Ishikawa (cell line): ENCODE measurements around the gene CASTOR1.

Experiments
- CEBPB ChIP-seq: IDR thresholded peaks from 2 replicates; pipeline ENCODE4 v1.6.1; 2012
- CREB1 ChIP-seq: IDR thresholded peaks from 2 replicates; pipeline ENCODE4 v1.6.1; 2012; ENCODE audit warnings: low read depth
- EGR1 ChIP-seq: IDR thresholded peaks from 2 replicates; pipeline ENCODE4 v1.6.1; 2012
- EP300 ChIP-seq: IDR thresholded peaks from 2 replicates; pipeline ENCODE4 v1.6.1; 2012; ENCODE audit warnings: borderline replicate concordance
- FOXM1 ChIP-seq: IDR thresholded peaks from 2 replicates; pipeline ENCODE4 v1.6.1; 2012; ENCODE audit warnings: low read depth, borderline replicate concordance
- MAX ChIP-seq: IDR thresholded peaks from 2 replicates; pipeline ENCODE4 v1.6.1; 2012
- RAD21 ChIP-seq: IDR thresholded peaks from 2 replicates; pipeline ENCODE4 v1.6.1; 2012; ENCODE audit warnings: low read depth
- REST ChIP-seq: IDR thresholded peaks from 2 replicates; pipeline ENCODE4 v1.6.1; 2012; ENCODE audit warnings: low read depth, mild to moderate bottlenecking
- TAF1 ChIP-seq: IDR thresholded peaks from 2 replicates; pipeline ENCODE4 v1.6.1; 2012; ENCODE audit warnings: low read depth, mild to moderate bottlenecking
- TCF12 ChIP-seq: IDR thresholded peaks from 2 replicates; pipeline ENCODE4 v1.6.1; 2012; ENCODE audit warnings: low read depth
- USF1 ChIP-seq: IDR thresholded peaks from 2 replicates; pipeline ENCODE4 v1.6.1; 2012
- YY1 ChIP-seq: IDR thresholded peaks from 2 replicates; pipeline ENCODE4 v1.6.1; 2012; ENCODE audit warnings: low read depth
- ZBTB7A ChIP-seq: IDR thresholded peaks from 2 replicates; pipeline ENCODE4 v1.6.1; 2012; ENCODE audit warnings: low read depth

GRCh38 chr22:30245181-30245984 lies 43.9 kb downstream of the CASTOR1 start:
- TF ChIP-seq EGR1 = no peak
- no peak for TF ChIP-seq RAD21
- no peak for TF ChIP-seq USF1
- no peak for TF ChIP-seq EP300
- TF ChIP-seq MAX = no peak
- no peak for TF ChIP-seq TCF12
- no peak for TF ChIP-seq TAF1
- no peak for TF ChIP-seq REST
- TF ChIP-seq CEBPB = no peak
- no peak for TF ChIP-seq YY1
- no peak for TF ChIP-seq FOXM1
- TF ChIP-seq ZBTB7A = no peak
- TF ChIP-seq CREB1 = no peak
